Right lung (tissue), 5 donors: Measurements from ENCODE around the gene DVL3. TPM values are rescaled to one million over a fixed set of nuclear protein-coding genes. Genes with fewer than 3 reads are reported as not detected.
A peak's percentile ranks its signal among the peaks of the same experiment; 100 is the strongest.
"Not testable (repeated sequence)": the region's sequence is repeated elsewhere in the genome, so short reads cannot be mapped to it uniquely, and the experiment has no call there.

Experiments used
- DNase-seq, 2 donors: peaks; one replicate each; pipeline ENCODE4 v3.0.0-alpha.2; 2013
- polyA plus RNA-seq, 5 donors: library from polyadenylated mRNA; unstranded; fragments of 120-200 nt; gene quantifications; one replicate each; pipeline versions ENCODE4 v1.2.1 to v1.2.3, GENCODE V29; 2013; ENCODE audit warnings: inconsistent platforms in 1 of 5, low replicate concordance in 1 of 5; ENCODE audit not compliant: insufficient read length in 5 of 5, insufficient read depth in 1 of 5

Gene DVL3
- polyA plus RNA-seq, 5 donors = 69.5 to 103 (median 96.1) TPM

- DNase-seq = no peak
These were observed 6.1 kb upstream of the DVL3 start for GRCh38 chr3:184149123-184149522.

- not testable (repeated sequence) for DNase-seq
These were observed 5.4 kb upstream of the DVL3 start for GRCh38 chr3:184149770-184150169.

- DNase-seq = no peak
These were observed 706 bp downstream of the DVL3 start for GRCh38 chr3:184155644-184156521.

GRCh38 chr3:184156522-184156955 is 1.4 kb downstream of the DVL3 start:
- peak; percentile 66 to 70 for DNase-seq

- DNase-seq = no peak
These were observed 2.0 kb downstream of the DVL3 start for GRCh38 chr3:184157206-184157605.

- DNase-seq = no peak
These were observed 3.2 kb downstream of the DVL3 start for GRCh38 chr3:184158404-184158803.

- DNase-seq = no peak
These were observed 5.3 kb downstream of the DVL3 start for GRCh38 chr3:184160456-184160855.

GRCh38 chr3:184162571-184163070 is 7.4 kb downstream of the DVL3 start:
- DNase-seq = not testable (repeated sequence)

- DNase-seq = no peak
These were observed 9.6 kb downstream of the DVL3 start for GRCh38 chr3:184164648-184165330.

GRCh38 chr3:184165543-184165942 is 10.4 kb downstream of the DVL3 start:
- no peak for DNase-seq

- no peak for DNase-seq
These were observed 11.5 kb downstream of the DVL3 start for GRCh38 chr3:184166671-184167070.

- no peak for DNase-seq
These were observed 12.6 kb downstream of the DVL3 start for GRCh38 chr3:184167786-184168185.

- DNase-seq = no peak
These were observed 13.4 kb downstream of the DVL3 start for GRCh38 chr3:184168363-184169120.

GRCh38 chr3:184169896-184170875 is 15.0 kb downstream of the DVL3 start:
- DNase-seq = no peak

- no peak for DNase-seq
These were observed 16.4 kb downstream of the DVL3 start for GRCh38 chr3:184171562-184171961.

GRCh38 chr3:184172681-184173373 is 17.6 kb downstream of the DVL3 start:
- no peak for DNase-seq

GRCh38 chr3:184173374-184173722 is 18.2 kb downstream of the DVL3 start:
- DNase-seq = no peak

GRCh38 chr3:184174284-184174645 is 19.1 kb downstream of the DVL3 start:
- no peak for DNase-seq

GRCh38 chr3:184174646-184175492 is 19.7 kb downstream of the DVL3 start, which contains the start of gene AP2M1:
TSS of gene AP2M1 (plus strand) at chr3:184174855. CDS start at chr3:184176994, 2,139 bp downstream.
- DNase-seq = peak; percentile 98 to 99
